GM19467 (cell line): ENCODE results near the gene TMEM263.
"Not testable (repeated sequence)": the region's sequence is repeated elsewhere in the genome, so short reads cannot be mapped to it uniquely, and the experiment has no call there.

Experiments
- ATAC-seq: cut with Tn5 transposase; IDR thresholded peaks from one replicate; pipeline ENCODE4 v1.9.1; 2021; ENCODE audit warnings: mild to moderate bottlenecking, moderate library complexity; ENCODE audit not compliant: unreplicated experiment

Gene TMEM263

GRCh38 chr12:106985479-106985878, 29.8 kb downstream of the TMEM263 start:
- ATAC-seq, result no peak

DNA sequence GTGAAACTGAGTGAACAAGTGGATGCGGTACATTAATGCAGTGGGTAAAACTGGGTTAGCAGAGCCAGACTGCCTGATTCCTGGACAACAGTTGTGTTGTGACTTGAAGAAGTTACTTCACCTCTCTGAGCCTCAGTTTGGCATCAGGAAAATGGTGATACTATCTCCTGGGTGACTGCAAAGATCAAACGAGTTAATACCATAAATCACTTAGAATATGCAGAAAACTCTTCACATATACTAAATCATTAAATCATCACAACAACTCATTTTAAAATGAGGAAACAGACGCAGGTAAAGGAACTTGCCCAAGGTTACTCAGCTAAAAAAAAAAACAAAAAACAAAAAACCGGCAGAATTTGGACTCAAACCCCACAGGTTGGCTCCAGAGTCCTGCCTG, 30.4 kb downstream of the TMEM263 start:
- ATAC-seq, result no peak

DNA sequence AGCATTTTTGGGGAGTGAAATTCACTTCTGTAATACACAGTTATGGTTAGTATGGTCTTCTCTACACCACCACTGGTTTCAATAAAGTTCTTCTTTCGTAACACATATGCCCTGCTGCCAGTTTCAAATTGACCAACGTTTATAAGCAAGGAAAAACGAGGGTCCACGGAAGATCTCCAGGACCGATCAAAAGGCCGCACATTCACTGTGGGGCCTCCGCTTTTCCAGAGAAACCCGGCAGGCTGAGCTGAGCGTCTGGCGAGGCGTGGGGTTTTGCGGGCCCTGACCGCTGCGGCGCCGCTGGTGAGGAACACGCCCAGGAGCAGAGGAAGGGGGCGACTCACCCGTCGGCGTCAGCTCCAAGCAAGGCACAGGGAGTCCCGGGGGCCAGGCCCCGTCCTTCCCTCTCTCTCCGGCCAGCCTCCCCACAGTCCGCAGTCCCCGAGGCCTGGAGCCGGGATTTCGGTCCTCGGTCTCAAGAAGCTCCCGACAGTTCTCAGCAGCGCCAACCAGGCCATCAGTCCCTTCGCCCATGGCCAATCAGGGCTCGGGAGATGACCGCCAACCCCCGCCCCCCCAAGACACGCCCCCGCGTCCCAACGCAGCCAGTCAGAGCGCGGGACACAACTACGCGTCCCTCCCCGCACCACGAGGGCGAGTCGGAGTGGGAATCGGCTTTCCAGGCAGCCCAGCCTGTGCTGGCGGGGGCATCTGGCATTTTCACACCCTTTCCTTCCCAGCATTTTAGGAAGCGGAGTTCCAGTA, 31.1 kb downstream of the TMEM263 start, which contains the start of gene MTERF2:
Gene MTERF2, minus strand, starts transcription at position 522 of the 765 bp plus-strand sequence. CDS start 8,432 bp downstream, outside the sequence.
- ATAC-seq, result peak; percentile 94

DNA sequence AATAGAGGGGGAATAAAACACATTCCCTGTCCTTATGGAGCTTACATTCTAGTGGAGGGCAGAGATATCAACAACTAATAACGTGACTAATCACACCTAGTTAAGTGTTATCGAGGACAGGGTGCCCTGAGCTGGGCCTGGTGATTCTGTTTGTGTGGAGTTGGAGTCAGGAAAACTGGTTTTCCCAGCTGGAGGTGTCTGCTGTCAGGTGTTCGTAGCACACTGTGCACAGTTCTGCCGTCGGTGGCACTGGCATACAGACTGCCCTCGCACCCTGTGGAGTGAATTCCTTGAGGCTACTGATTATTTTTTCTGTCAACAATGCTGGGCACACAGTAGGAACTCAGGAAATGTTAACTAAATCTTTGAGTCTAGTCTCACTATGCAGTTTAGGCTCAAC, 32.1 kb downstream of the TMEM263 start:
- ATAC-seq, result no peak

- ATAC-seq, result no peak
Observed at GRCh38 chr12:106994579-106995220, 39.0 kb downstream of the TMEM263 start.

DNA sequence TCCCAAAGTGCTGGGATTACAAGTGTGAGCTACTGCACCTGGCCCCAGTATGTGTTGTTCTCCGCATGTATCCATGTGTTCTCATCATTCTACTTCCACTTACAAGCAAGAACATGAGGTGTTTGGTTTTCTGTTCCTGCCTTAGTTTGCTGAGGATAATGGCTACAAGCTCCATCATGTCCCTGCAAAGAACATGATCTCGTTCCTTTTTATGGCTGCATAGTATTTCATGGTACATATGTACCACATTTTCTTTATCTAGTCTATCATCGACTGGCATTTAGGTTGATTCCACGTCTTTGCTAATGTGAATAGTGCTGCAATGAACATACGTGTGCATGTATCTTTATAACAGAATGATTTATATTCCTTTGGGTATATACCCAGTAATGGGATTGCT, 40.4 kb downstream of the TMEM263 start:
- not testable (repeated sequence) for ATAC-seq

GRCh38 chr12:106997916-106998315, 42.2 kb downstream of the TMEM263 start:
- ATAC-seq, result no peak

GRCh38 chr12:106999446-106999845, 43.7 kb downstream of the TMEM263 start:
- no peak for ATAC-seq

- not testable (repeated sequence) for ATAC-seq
Observed at GRCh38 chr12:107002665-107003064, 47.0 kb downstream of the TMEM263 start.

- ATAC-seq, result no peak
Observed at GRCh38 chr12:107007411-107007810, 51.7 kb downstream of the TMEM263 start.

GRCh38 chr12:107011519-107011918, 55.8 kb downstream of the TMEM263 start:
- ATAC-seq, result no peak

GRCh38 chr12:107012736-107013425, 57.2 kb downstream of the TMEM263 start:
- no peak for ATAC-seq

DNA sequence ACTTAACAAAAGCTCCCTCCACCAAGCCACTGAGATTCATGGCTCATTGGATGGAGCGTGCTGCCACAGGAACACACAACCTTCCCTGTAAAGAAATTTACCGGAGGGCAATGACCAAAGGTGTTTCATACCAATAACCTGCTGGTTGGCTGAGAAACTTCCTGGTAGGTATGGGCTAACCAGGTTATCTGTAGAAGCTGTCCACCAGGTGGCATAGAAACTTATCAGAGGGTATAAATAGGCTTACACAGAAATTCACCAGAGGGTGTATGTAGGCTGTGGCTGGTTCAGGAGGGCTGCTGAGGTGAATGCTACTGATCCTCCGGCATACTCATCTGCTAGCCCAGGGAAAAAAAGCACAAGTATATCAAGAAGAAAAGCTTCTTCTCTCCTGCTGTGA, 58.3 kb downstream of the TMEM263 start:
- no peak for ATAC-seq

DNA sequence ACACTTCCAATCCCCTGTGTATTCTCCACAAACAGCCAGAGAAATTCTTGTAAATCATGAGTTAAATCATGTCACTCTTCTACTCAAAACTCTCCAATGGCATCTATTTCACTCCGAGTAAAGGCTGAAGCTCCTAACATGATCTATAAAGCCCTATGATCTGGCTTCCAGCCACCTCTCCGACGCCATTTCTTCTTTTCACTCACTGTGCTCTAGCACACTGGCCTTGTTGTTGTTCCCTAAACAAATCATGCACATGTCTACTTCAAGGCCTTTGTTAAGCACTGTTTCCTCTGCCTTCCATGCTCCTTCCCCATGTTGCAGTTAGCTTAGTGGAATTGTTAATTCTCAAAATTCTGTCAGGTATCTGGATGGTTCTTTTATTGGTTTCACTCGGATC, 61.3 kb downstream of the TMEM263 start:
- no peak for ATAC-seq

GRCh38 chr12:107019546-107019945, 63.8 kb downstream of the TMEM263 start:
- ATAC-seq, result no peak
